A673 (cell line): ENCODE data around the gene DNM1.

Source experiments
- CTCF ChIP-seq: fragments of 300-800, 200-600 bp; sonication (generic); conservative IDR thresholded peaks from 2 replicates; pipeline ENCODE4 v1.5.1; 2017; ENCODE audit warnings: low read depth, mild to moderate bottlenecking, antibody characterized with exemption, low read length, moderate library complexity, mixed read lengths
- EZH2 ChIP-seq: fragments of 200-600 bp; sonication (generic); IDR thresholded peaks from 2 replicates; pipeline ENCODE4 v1.6.1; 2017; ENCODE audit warnings: borderline replicate concordance, low read depth, mild to moderate bottlenecking, mixed read lengths, antibody characterized with exemption, low read length; ENCODE audit not compliant: poor library complexity, severe bottlenecking

- TF ChIP-seq CTCF (no peak), EZH2 (no peak)
Observed at GRCh38 chr9:128175726-128176125, 27.5 kb upstream of the DNM1 start.
